ENCODE measurements around the gene LRRC17. TPM values are rescaled to one million over a fixed set of nuclear protein-coding genes. Genes with fewer than 3 reads are reported as not detected.

The LRRC17 gene
- total and polyA plus RNA-seq, 10 of the 15 experiments (the other 5 are each of a cell fraction or from before 2014, with no cell fraction given), result 0.06 to 0.31 (median 0.10) TPM; not detected in 5

DNA sequence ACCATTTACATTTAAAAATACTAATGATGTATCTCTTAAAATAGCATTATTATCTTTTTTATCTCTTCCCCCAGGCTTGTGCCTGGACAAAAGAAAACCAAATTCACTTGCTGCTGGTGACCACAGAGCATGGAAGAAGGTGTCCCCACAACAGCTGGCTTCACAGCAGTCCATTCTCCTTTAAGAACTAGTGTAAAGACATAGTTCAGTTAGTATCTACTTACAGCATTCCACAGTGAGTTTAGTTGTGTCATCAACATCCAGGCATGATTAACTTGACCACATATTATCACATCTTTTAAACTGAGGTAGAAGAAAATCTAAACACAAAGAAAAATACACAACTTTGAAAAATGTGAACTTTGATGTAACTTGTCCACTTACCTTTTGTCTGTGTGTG lies 55.0 kb downstream of the LRRC17 start (continued):
- TF ChIP-seq, protein P1, sequence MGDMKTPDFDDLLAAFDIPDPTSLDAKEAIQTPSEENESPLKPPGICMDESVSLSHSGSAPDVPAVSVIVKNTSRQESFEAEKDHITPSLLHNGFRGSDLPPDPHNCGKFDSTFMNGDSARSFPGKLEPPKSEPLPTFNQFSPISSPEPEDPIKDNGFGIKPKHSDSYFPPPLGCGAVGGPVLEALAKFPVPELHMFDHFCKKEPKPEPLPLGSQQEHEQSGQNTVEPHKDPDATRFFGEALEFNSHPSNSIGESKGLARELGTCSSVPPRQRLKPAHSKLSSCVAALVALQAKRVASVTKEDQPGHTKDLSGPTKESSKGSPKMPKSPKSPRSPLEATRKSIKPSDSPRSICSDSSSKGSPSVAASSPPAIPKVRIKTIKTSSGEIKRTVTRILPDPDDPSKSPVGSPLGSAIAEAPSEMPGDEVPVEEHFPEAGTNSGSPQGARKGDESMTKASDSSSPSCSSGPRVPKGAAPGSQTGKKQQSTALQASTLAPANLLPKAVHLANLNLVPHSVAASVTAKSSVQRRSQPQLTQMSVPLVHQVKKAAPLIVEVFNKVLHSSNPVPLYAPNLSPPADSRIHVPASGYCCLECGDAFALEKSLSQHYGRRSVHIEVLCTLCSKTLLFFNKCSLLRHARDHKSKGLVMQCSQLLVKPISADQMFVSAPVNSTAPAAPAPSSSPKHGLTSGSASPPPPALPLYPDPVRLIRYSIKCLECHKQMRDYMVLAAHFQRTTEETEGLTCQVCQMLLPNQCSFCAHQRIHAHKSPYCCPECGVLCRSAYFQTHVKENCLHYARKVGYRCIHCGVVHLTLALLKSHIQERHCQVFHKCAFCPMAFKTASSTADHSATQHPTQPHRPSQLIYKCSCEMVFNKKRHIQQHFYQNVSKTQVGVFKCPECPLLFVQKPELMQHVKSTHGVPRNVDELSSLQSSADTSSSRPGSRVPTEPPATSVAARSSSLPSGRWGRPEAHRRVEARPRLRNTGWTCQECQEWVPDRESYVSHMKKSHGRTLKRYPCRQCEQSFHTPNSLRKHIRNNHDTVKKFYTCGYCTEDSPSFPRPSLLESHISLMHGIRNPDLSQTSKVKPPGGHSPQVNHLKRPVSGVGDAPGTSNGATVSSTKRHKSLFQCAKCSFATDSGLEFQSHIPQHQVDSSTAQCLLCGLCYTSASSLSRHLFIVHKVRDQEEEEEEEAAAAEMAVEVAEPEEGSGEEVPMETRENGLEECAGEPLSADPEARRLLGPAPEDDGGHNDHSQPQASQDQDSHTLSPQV (IDR thresholded peaks at IDR 0.05), result no peak
- TF ChIP-seq, protein P2, sequence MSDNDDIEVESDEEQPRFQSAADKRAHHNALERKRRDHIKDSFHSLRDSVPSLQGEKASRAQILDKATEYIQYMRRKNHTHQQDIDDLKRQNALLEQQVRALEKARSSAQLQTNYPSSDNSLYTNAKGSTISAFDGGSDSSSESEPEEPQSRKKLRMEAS (IDR thresholded peaks at IDR 0.05; ENCODE audit: low read depth, low read length), result no peak
- TF ChIP-seq ATF7 (IDR thresholded peaks at IDR 0.05; ENCODE audit: low read depth) (no peak), ZNF274 (IDR thresholded peaks at IDR 0.05; ENCODE audit: insufficient read depth, insufficient read length) (no peak), IKZF1 (conservative IDR thresholded peaks at IDR 0.05) (no peak)

DNA sequence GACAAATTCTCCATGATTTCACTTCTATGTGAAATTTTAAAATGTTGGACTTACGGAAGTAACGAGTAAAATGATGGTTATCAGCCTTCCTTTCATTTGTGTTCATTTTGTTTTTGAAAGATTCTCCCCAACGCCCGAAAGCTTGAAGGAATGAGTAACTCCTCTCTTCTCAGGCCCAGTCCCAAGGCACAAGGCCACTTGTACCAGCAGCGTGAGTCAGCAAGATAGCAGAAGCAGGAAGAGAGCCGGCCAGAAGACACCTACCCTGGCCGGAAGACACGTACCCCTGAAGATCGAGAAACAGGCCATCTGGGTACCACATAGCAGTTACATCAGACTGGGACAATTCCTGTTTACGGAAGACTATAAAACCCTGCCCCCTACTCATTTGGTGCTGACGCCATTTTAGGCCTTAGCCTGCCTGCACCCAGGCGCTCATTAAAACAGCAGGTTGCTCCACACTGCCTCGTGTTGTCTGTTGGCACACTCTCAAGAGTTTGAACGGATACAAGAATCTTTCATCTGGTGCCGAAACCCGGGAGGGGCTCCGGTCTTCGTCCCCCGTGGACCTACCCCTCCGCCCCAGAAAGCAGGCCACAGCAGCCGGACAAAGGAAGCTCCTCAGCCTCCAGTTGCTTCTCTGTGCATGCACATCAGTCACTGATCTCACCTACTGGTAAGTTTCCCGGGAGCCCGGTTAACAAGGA lies 60.4 kb downstream of the LRRC17 start:
- no peaks in the 10 kb centered on the region for H3K27me3 ChIP-seq (replicated peaks in 1 of 2; ENCODE audit: control insufficient read depth in 2 of 2, insufficient read depth in 2 of 2, low read length in 1 of 2)
- no peak overlapping the region for H3K4me3 ChIP-seq
- intact Hi-C loops (cut with micrococcal nuclease; ENCODE audit: unreplicated experiment), result no loop called here
- ATAC-seq, result no peak
- H3K9me3 ChIP-seq (replicated peaks; ENCODE audit: control insufficient read depth, insufficient read depth, low read length), result no peaks in the 10 kb centered on the region
- no peaks in the 10 kb centered on the region for H3K36me3 ChIP-seq (ENCODE audit: control insufficient read depth in 2 of 2, insufficient read depth in 2 of 2, low read length in 1 of 2)
- ChIA-PET RAD21 (ENCODE audit: unreplicated experiment) (no interaction called here), CTCF (no interaction called here), SMC1A (ENCODE audit: uncharacterized antibody, unreplicated experiment) (no interaction called here), POLR2A (no interaction called here)
- no peak for DNase-seq (ENCODE audit: low read depth, low spot score)
- no peak overlapping the region for H3K27ac ChIP-seq (ENCODE audit: control insufficient read depth, insufficient read depth)
- in situ Hi-C loops (cut with MboI), result no loop called here
- no peak overlapping the region for H2AFZ ChIP-seq (ENCODE audit: control insufficient read depth, low read depth, low read length)
- no peak overlapping the region for H3K9ac ChIP-seq (ENCODE audit: control insufficient read depth, insufficient read depth, low read length)
- no peaks in the 10 kb centered on the region for H3K79me2 ChIP-seq (ENCODE audit: control insufficient read depth, insufficient read depth, low read length)
- H4K20me1 ChIP-seq (ENCODE audit: control insufficient read depth, insufficient read depth), result no peaks in the 10 kb centered on the region
- H3K4me2 ChIP-seq (ENCODE audit: control insufficient read depth, insufficient read depth), result no peak overlapping the region
- FAIRE-seq, result no peak
- WGBS (ENCODE audit: insufficient coverage, insufficient replicate concordance, low lambda C conversion rate, missing lambda C conversion rate), result 63% methylated on average over 23 of the region's 23 CpGs
- no peaks in the 10 kb centered on the region for H3K4me1 ChIP-seq (ENCODE audit: control insufficient read depth, insufficient read depth, low read length)
- BruUV-seq (replicated peaks), result no TSS peak
- TF ChIP-seq NR2C2 (IDR thresholded peaks at IDR 0.05; ENCODE audit: borderline replicate concordance, control insufficient read depth, insufficient read length, low read depth) (no peak), ZBED1 (IDR thresholded peaks at IDR 0.05; ENCODE audit: borderline replicate concordance) (no peak), FOS (IDR thresholded peaks at IDR 0.05; ENCODE audit: borderline replicate concordance, extremely low read depth, insufficient read length) (no peak)
- TF ChIP-seq, protein P3, sequence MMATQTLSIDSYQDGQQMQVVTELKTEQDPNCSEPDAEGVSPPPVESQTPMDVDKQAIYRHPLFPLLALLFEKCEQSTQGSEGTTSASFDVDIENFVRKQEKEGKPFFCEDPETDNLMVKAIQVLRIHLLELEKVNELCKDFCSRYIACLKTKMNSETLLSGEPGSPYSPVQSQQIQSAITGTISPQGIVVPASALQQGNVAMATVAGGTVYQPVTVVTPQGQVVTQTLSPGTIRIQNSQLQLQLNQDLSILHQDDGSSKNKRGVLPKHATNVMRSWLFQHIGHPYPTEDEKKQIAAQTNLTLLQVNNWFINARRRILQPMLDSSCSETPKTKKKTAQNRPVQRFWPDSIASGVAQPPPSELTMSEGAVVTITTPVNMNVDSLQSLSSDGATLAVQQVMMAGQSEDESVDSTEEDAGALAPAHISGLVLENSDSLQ (IDR thresholded peaks at IDR 0.05), result no peak
- TF ChIP-seq, protein P4, sequence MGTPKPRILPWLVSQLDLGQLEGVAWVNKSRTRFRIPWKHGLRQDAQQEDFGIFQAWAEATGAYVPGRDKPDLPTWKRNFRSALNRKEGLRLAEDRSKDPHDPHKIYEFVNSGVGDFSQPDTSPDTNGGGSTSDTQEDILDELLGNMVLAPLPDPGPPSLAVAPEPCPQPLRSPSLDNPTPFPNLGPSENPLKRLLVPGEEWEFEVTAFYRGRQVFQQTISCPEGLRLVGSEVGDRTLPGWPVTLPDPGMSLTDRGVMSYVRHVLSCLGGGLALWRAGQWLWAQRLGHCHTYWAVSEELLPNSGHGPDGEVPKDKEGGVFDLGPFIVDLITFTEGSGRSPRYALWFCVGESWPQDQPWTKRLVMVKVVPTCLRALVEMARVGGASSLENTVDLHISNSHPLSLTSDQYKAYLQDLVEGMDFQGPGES (IDR thresholded peaks at IDR 0.05), result no peak
- TF ChIP-seq, protein P5, sequence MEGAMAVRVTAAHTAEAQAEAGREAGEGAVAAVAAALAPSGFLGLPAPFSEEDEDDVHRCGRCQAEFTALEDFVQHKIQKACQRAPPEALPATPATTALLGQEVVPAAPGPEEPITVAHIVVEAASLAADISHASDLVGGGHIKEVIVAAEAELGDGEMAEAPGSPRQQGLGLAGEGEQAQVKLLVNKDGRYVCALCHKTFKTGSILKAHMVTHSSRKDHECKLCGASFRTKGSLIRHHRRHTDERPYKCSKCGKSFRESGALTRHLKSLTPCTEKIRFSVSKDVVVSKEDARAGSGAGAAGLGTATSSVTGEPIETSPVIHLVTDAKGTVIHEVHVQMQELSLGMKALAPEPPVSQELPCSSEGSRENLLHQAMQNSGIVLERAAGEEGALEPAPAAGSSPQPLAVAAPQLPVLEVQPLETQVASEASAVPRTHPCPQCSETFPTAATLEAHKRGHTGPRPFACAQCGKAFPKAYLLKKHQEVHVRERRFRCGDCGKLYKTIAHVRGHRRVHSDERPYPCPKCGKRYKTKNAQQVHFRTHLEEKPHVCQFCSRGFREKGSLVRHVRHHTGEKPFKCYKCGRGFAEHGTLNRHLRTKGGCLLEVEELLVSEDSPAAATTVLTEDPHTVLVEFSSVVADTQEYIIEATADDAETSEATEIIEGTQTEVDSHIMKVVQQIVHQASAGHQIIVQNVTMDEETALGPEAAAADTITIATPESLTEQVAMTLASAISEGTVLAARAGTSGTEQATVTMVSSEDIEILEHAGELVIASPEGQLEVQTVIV (IDR thresholded peaks at IDR 0.05; ENCODE audit: borderline replicate concordance, partially characterized antibody), result no peak

All from GM12878 (cell line).